NCI-H748 (cell line): ENCODE measurements around the gene KRTAP19-6.
A peak's percentile ranks its signal among the peaks of the same experiment; 100 is the strongest.

Source experiments
- DNase-seq: peaks from one replicate; lab custom pipeline; 2025; ENCODE audit not compliant: unreplicated experiment; lab: John Stamatoyannopoulos, UW

The KRTAP19-6 gene

GRCh38 chr21:30541764-30542163 lies at the start of gene KRTAP19-6:
KRTAP19-6 (minus strand) TSS chr21:30541864; CDS start chr21:30541833, 31 bp downstream.
- DNase-seq = no peak

- DNase-seq = no peak
Measured at GRCh38 chr21:30590297-30590696, 48.6 kb upstream of the KRTAP19-6 start, which contains the start of gene KRTAP22-2. KRTAP22-2 (minus strand) TSS chr21:30590397.

- no peak for DNase-seq
Measured at GRCh38 chr21:30582870-30583269, 41.2 kb upstream of the KRTAP19-6 start.

GRCh38 chr21:30580132-30580531 lies 38.5 kb upstream of the KRTAP19-6 start:
- no peak for DNase-seq

GRCh38 chr21:30579346-30579745 lies 37.7 kb upstream of the KRTAP19-6 start:
- no peak for DNase-seq

GRCh38 chr21:30577766-30578165 lies 36.1 kb upstream of the KRTAP19-6 start:
- no peak for DNase-seq

GRCh38 chr21:30567617-30568016 lies 26.0 kb upstream of the KRTAP19-6 start:
- DNase-seq = no peak

- DNase-seq = no peak
Measured at GRCh38 chr21:30563630-30564029, 22.0 kb upstream of the KRTAP19-6 start.

- no peak for DNase-seq
Measured at GRCh38 chr21:30563072-30563471, 21.4 kb upstream of the KRTAP19-6 start.

GRCh38 chr21:30561957-30562356 lies 20.3 kb upstream of the KRTAP19-6 start:
- no peak for DNase-seq

GRCh38 chr21:30561264-30561895 lies 19.7 kb upstream of the KRTAP19-6 start, which contains the start of gene KRTAP19-7:
KRTAP19-7 (minus strand) TSS chr21:30561314; CDS start chr21:30561289, 25 bp downstream.
- no peak for DNase-seq

- DNase-seq = no peak
Measured at GRCh38 chr21:30555095-30555494, 13.4 kb upstream of the KRTAP19-6 start.

- no peak for DNase-seq
Measured at GRCh38 chr21:30552782-30553181, 11.1 kb upstream of the KRTAP19-6 start.

- DNase-seq = no peak
Measured at GRCh38 chr21:30518876-30519275, 22.8 kb downstream of the KRTAP19-6 start.

- DNase-seq = no peak
Measured at GRCh38 chr21:30515681-30516080, 26.0 kb downstream of the KRTAP19-6 start.

GRCh38 chr21:30505621-30506205 lies 36.0 kb downstream of the KRTAP19-6 start:
- DNase-seq = peak; percentile 5

- DNase-seq = no peak
Measured at GRCh38 chr21:30502041-30502440, 39.6 kb downstream of the KRTAP19-6 start, which contains the start of gene KRTAP19-5. KRTAP19-5 (minus strand) TSS chr21:30502141; CDS start chr21:30502090, 51 bp downstream.

- no peak for DNase-seq
Measured at GRCh38 chr21:30497065-30497464, 44.6 kb downstream of the KRTAP19-6 start, which contains the start of gene KRTAP19-4. KRTAP19-4 (minus strand) TSS chr21:30497165; CDS start chr21:30497110, 55 bp downstream.

GRCh38 chr21:30491963-30492428 lies 49.7 kb downstream of the KRTAP19-6 start, which contains the start of gene KRTAP19-3:
KRTAP19-3 (minus strand) TSS chr21:30492013; CDS start chr21:30491957, 56 bp downstream.
- no peak for DNase-seq
